CD4-positive, alpha-beta T cell treated with Interleukin-15 for 4 hours (primary cell): ENCODE data around the gene CR1L.
"Not testable (repeated sequence)": the region's sequence is repeated elsewhere in the genome, so short reads cannot be mapped to it uniquely, and the experiment has no call there.

ENCODE experiments used
- DNase-seq: peaks from one replicate; pipeline ENCODE4 v3.0.0-alpha.2; 2020; ENCODE audit warnings: low spot score

Gene CR1L

DNA sequence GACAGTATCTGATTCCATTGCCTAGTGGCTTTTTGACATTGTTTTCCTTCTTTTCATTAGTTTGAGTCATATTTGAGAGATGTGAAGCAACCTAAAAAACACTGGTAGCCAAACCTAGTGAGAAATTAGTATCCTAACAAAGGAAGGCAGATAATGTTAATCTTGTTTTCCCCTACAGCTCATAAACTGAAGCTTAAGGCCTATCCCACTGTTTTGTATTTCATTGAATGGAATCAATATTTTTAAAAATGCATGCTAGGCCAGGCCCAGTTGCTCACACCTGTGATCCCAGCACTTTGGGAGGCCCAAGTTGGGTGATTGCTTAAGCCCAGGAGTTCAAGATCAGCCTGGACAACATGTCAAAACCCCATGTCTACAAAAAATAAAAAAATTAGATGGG, 1.2 kb downstream of the CR1L start:
- no peak for DNase-seq

DNA sequence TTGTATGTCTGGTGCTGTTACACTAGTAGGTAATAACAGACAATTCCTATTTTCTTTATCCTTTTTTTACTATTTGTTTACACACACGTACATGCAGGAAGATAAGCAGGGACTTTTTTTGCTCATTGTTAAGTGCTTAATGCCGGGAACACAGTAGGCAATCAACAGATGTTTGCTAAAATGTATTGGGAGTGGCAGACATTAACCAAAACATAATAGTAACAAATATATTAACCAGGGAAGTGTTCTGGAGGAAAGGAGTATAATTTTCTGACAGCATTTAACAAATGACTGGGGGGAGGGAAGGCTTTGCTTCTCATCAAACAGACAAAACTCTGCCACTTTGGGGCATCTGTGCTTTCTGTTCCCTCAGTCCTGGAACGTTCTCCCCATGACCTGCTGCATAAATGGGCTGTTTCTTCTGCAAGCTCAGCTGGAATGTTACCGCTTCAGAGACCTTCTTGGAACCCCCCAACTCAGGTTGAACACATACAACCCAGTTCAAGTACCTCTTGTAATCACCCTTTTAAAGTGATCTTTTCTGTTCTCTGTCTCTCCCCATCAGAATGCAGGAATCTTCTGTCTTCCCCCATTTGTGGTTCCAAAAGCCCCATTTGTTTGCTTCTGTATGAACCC, 2.1 kb downstream of the CR1L start:
- no peak for DNase-seq

DNA sequence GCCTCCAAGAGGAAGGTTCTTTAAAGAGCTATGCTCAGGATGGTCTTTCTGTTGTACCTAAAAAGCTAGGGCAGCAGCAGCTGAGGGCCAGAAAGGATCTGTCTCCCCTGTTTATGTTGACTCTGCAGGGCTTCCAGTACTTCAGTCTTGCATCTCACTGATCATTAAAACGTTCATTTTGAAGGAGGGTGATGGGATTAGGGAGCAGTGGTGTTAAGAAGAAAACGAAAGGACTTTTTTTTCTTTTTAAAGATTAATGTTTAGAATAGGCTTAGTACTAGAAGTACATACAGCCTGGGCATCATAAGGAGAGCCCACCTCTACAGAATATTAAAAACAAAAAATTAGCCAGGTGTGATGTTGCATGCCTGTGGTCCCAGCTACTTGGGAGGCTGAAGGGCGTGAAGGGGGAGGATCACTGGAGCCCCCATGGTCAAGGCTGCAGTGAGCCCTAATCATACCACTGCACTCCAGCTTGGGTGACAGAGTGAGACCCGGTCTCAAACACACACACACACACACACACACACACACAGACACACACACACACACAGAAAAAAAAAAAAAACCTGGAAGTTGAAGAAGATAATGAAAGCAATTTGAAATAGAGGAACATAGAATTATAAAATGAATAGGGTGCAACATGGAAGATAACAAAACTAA, 2.9 kb downstream of the CR1L start:
- no peak for DNase-seq

DNA sequence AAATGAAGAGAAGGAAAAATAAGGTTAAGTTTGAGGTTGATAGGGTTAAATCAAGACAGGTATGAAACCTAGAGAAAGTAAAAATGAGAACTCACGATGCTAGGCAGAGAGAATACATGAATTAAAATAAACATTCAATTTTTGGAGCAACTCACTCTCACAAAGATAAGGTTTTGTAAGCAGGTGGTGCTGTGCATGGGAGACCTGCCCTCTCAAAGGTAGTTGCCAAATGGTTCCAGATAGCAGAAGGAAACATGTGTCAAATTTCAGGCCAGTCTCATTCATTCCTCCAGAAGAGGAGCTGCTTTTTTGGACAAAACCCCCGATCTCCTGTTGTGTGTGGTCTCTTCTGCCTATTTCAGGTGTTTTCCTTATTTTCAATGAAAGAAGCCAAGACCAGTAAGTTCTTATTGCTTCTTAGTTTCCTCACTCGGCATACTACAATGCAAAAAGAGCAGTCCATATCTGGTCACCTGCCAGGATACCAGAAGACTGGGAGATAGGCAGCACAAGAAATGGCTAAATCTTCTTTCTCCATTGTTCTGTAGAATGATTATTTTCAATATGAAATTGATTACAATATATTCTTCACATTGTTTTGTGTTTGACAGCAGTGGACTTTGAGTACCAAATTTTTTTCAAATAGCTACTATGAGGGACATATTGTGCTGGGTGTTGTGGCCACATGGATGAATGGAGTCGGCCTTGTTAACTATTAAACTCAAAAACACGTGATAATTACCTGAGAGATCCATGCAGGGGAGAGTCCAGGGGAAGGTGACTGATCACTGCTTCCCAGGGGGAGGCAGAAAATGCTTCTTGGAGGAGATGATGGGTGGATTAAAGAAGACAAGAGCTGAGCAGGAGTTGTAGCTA, 3.6 kb downstream of the CR1L start:
- no peak for DNase-seq

DNA sequence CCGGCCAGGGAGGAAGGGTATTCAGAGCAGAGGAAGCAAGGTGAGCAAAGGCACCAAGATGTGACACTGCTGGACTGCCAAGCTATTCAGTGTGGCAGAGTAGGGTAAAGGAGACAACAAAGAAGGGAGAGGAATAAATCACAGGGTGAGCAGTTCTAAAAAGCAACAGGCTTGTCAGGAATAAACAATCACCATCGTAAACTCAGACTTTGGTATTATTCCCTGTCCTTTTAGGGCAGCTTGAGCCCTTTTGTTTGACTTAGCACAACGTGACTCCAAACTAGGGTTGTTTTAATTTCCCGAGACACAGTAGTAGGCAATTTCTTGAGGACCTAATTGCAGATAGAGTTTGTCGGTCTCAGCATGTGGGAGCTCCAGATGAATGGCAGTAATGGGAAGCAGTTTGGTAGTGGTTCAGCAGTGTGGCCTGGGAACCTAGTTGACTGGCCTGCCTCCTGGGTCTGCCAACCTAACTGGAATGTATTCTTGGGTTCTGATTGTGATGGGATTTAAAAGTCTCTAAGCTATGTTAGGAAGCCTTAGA, 4.3 kb downstream of the CR1L start:
- no peak for DNase-seq

DNA sequence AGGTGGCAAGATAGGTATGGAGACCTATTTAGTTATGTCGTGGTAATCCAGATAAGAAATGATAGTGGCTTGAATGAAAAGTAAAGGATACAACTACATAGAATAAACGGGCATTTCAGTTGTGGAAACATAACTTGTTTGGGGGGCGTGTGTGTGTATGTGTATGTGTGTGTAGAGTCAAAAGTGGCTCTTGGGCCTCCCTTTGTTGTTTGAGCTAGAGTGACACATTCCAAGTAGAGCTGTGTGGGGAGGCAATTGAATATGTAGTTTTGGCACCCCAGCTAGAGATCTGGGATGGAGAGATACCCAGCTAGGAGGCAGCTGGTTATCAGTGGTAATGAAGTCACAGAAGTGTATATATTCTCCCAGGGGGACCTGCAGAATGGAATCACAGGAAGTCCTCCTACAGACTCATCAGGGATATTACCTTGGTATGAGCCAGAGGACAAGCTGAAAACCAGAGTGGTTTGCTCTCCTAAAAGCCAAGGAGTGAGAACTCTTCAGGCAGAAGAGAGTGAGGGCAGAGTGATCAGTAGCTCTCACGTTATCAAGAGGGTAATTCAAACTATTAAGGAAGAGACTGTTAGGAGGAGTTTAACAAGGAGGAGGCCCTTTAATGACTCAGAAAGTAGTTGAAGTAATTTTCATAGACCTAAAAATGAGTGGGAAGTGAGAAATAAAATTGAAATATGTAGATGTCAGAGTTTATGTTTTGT, 5.1 kb downstream of the CR1L start:
- DNase-seq, result no peak

DNA sequence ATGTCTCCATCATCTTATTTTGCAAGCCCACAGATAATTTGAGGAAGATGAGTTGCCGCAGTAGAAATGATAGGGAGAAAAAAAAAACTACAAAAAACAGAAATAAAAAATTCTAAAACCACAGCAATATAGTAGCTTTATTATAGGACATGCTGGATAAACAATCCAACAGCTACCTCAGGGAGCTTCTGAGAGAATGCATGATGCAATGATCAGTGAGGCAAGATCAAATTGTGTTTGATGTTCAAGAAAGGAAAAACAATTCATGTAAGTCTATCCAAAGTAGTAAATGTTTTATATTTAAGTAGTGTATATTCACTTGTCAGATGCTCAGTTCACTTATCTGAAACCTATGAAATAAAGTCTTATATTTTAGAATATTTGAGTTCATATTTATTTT, 6.7 kb downstream of the CR1L start:
- no peak for DNase-seq

DNA sequence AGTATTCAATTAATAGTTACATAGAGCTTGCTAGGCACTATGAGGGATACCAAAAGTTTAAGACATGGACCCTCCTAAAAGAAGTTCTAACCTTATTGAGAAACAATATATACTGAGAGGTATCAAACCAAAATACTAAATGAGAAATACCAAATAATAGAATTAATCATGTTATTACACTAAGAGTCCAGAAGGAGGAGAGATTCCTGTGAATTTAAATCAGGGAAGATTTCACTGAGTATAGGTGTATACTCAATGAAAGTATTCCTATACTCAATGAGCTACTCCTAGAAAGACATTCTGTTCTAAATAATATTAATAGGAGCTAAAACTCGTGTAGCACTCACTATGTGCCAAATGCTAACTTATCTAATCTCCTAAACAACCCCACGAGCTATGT, 9.4 kb downstream of the CR1L start:
- no peak for DNase-seq

DNA sequence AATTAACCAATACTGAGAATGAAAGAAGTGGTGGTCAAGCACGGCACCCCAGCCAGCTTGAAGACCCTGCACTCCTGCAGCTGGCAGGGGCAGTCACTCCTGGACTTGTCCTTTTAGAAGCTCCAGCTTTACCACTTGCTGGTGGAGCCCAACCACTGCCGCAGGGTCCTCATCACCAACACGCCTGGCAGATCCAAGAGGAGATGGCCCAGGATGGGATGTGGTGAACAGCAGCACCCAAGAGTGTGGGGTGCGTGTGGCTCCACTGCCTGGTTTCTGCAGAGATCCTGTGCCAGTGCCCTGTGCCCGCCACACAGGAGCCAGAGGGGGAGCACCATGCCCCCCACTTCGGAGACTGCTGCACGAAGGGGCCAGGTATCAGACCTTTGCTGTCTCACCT, 13.5 kb downstream of the CR1L start:
- DNase-seq, result no peak

DNA sequence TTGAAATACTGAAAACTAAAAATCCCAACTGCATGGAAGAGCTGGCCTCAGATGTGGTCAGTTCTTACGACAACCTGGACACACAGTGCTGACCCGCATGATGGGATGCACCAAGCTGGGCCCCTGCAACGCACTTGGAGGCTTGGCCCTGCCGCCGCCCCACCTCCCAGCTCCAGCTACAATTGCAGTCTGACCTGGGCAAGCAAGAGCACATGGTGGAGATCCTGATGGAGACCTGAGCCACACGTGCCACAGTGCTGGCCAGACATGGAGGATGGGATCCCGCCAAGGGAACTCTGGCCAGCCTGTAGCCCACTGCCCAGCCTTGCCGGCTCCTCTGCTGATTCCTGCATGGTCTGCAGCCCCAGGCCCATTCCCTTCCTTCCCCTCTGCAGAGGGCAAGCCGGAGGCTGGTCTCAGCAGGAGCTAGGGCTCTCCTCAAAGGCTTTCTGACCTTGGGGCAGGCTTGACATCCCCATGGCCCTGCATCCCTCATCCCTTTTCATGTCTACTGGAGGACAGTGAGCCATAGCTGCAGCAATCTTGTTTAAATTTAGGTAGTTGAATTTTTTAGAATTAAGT, 14.1 kb downstream of the CR1L start:
- no peak for DNase-seq

DNA sequence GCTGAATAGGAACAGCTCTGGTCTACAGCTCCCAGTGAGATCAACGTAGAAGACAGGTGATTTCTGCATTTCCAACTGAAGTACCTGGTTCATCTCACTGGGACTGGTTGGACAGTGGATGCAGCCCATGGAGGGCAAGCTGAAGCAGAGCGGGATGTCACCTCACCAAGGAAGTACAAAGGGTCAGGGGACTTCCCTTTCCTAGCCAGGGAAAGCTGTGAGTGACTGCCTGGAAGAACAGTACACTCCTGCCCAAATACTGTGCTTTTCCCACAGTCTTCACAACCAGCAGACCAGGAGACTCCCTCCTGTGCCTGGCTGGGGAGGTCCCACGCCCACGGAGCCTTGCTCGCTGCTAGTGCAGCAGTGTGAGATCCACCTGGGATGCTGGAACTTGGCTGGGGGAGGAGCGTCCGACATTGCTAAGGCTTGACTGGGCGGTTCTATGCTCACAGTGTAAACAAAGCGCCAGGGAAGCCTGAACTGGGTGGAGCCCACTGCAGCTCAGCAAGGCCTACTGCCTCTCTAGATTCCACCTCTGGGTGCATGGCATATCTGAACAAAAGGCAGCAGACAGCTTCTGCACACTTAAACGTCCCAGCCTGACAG, 14.7 kb downstream of the CR1L start:
- DNase-seq, result no peak

DNA sequence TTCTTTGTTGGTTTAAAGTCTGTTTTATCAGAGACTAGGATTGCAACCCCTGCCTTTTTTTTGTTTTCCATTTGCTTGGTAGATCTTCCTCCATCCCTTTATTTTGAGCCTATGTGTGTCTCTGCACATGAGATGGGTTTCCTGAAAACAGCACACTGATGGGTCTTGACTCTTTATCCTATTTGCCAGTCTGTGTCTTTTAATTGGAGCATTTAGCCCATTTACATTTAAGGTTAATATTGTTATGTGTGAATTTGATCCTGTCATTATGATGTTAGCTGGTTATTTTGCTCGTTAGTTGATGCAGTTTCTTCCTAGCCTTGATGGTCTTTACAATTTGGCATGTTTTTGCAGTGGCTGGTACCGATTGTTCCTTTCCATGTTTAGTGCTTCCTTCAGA, 16.5 kb downstream of the CR1L start:
- not testable (repeated sequence) for DNase-seq

DNA sequence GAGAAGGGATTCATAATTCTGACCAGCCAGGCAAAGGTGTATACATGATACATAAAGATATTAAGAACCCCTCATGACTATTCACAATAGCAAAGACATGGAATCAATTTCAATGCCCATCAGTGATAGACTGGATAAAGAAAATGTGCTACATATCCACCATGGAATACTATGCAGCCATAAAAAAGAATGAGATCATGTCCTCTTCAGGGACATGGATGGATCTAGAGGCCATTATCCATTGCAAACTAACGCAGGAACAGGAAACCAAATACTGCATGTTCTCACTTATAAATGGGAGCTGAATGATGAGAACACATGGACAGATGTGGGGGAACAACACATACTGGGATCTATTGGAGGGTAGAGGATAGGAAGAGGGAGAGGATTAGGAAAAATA, 21.4 kb downstream of the CR1L start:
- DNase-seq, result no peak

DNA sequence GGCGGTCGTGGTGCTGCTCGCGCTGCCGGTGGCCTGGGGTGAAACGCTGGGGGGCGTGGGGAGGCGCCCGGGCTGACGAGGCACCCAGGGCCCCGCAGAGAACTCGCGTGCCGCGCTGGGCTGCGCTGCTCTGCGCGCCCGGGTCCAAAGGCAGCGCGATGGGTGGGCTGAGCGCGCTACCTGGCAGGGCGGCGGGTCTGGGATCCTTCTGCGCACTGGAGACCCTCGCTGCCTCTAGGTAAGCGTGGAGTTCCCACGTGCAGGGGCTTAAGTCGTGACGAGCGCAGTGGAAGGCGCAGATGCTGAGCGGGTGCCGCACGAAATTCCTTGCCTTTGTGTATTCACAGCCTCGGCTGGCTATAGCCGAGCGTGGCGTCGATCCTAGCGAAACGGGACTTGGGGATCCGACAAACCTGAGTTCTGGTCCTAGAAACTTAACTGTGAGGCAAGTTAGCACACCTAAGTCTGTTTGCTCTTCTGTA, 24.6 kb downstream of the CR1L start:
- no peak for DNase-seq

DNA sequence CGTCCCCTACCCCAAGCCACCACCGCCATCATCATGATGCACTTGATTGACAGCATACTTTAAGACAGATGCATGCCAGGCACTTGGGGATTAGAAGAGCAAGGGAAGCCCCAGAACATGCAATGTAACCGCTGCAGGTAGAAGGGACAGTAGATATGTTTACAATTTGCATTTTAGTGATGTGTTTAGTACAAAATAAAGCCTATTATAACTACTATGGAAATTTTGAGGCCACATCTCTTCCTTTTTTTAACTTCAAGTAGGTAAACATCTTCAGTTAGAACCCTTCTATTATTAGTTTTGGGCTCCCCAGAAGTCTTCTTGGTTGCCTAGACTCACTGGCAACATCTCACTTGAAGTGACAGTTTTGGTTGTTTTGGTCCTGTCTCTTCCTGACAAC, 25.3 kb downstream of the CR1L start:
- DNase-seq, result no peak

DNA sequence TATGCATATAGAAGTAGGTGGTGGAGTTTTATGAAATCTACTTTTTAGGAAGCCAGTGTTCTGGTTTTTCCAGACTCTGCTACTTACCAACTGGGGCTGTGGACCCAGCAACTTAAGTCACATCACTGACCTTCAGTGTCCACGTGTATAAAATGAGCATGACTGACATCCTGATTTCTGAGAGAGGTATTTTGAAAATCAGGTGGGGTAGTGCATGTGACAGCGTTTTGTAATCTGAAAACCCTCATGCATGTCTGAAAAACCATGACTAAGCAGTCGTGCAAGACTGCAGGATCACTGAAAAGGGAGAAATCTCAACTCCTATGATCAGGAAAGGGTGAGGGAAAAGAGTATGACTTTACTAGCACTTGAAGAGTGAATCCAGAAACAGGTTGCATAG, 26.1 kb downstream of the CR1L start:
- DNase-seq, result no peak

DNA sequence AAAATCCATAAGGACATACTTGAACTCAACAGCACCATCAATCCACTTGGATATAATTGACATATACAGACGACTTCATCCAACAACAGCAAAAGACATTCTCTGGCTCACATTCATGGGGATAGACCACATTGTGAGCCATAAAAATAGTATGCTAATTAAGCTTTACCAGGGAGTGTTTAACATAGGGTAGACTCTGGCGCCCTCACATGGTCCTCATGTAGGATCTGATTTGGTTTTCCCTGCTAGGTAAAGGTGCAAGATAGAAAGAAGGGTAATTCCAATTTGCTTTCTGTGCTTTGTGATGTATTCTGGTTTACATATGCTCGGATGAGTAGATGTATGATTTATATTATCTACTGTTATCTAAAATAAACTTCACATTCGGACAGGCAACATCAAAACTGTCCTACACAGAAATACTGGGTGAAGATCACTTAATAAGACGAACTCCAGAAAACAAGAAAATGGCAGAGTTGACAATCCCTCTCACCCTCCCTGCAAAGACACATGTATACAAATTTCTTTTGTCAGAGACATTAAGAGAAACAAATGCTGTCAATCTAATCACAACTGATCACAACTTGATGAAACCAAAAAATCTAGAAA, 27.7 kb downstream of the CR1L start:
- DNase-seq, result no peak

DNA sequence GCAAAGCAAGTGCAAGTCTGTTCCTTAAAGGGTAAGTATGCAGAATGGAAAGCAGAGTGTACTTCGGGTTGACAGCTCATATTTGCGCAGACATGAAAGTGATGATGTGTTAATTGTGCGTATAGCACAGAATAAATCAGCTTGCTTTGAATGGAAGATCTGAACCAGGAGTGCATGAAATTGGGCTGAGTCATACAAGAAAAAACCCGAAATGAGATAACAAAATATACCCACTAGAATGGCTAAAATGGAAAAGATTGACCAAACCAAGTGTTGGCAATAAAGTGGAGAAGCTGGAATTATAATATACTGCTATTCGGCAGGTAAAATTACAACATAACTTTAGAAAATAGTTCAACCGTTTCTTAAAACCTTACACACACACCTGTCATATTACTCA, 28.5 kb downstream of the CR1L start:
- no peak for DNase-seq

DNA sequence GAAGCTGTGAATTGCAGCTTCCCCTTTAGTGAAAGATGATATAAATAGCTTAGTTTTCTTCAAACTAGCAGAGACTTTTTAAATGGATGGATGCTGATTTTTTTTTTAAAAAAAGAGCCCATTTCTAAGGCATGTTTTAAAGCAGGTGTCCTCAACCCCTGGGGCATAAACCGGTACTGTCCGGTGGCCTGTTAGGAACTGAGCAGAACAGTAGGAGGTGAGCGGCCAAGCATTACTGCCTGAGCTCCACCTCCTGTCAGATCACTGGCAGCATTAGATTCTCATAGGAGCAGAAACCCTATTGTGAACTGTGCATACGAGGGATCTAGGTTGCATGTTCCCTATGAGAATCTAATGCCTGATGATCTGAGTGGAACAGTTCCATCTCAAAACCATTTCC, 31.2 kb downstream of the CR1L start:
- no peak for DNase-seq

DNA sequence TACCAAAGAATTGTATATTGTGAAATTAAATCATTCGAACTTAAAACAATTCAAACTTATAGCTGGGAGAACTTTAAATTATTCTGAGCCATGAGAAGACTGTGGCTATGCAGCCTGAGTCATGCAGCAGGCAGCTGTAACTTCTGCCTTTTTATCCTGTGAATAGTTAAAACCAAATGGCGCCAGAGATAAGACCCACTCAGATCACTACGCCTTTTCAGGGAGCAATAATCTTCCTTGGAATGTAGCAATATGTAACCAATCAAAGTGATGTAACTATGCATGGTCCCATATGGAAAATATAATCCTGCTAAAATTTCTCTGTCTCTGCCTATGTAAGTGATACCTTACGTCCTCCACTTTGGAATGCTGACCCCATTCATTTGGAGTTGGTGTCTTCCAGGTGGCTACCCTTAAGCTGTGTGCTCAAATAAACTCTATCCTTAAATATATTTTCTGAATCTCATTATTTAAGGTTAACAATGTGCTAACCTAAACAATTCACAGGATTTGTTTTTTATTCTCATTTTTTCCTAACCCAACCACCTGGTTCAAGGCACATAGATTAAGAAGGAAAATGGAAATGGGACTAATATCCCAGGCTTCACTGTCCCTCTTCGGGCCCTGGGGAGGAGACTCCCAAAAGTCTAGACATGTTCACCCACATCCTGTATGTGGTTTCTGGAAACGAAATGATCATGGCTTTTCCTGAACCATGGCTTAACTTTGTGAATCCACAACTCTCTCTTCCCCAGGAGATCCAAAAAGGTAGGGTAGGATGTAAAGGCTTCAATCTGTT, 35.9 kb downstream of the CR1L start:
- DNase-seq, result not testable (repeated sequence)
